Esophagus muscularis mucosa (tissue), 4 donors: ENCODE results near the gene MAB21L2. TPM values are rescaled to one million over a fixed set of nuclear protein-coding genes. Genes with fewer than 3 reads are reported as not detected.
"Not testable (repeated sequence)": the region's sequence is repeated elsewhere in the genome, so short reads cannot be mapped to it uniquely, and the experiment has no call there.

Source experiments
- DNase-seq: peaks from one replicate; pipeline ENCODE4 v3.0.0-alpha.2; 2017; ENCODE audit errors: extremely low spot score
- H3K27ac ChIP-seq, 4 donors: fragments of 200-600 bp; sonication (generic); replicated peaks in 1 of 4; 1 replicate in 3 of 4; 2 replicates in 1 of 4; pipeline ENCODE4 v1.5.1; 2016 to 2019; ENCODE audit warnings: mild to moderate bottlenecking in 1 of 4
- H3K27me3 ChIP-seq, 4 donors: fragments of 200-600 bp; sonication (generic); one replicate each; pipeline versions ENCODE4 v1.5.1 to v1.6.0; 2016 to 2019
- H3K36me3 ChIP-seq, 4 donors: fragments of 200-600 bp; sonication (generic); one replicate each; pipeline ENCODE4 v1.5.1; 2016 to 2019
- H3K4me1 ChIP-seq, 4 donors: fragments of 200-600 bp; sonication (generic); one replicate each; pipeline ENCODE4 v1.5.1; 2016 to 2019
- H3K4me3 ChIP-seq, 4 donors: fragments of 200-600 bp; sonication (generic); 1 replicate in 2 of 4; 2 replicates in 2 of 4; pipeline ENCODE4 v1.5.1; 2016 to 2019; ENCODE audit warnings: mild to moderate bottlenecking in 4 of 4, moderate library complexity in 1 of 4
- H3K9me3 ChIP-seq, 4 donors: fragments of 200-600 bp; sonication (generic); 1 replicate in 3 of 4; 2 replicates in 1 of 4; pipeline ENCODE4 v1.5.1; 2016 to 2019
- EP300 ChIP-seq: sonication (generic); formaldehyde crosslinking; IDR thresholded peaks from one replicate; pipeline ENCODE4 v1.6.1; 2017; ENCODE audit warnings: antibody characterized with exemption
- POLR2A ChIP-seq: fragments of 450-650 bp; IDR thresholded peaks from one replicate; pipeline ENCODE4 v1.6.1; 2017; ENCODE audit warnings: antibody characterized with exemption, moderate library complexity, mild to moderate bottlenecking, low read depth
- POLR2AphosphoS5 ChIP-seq, 2 donors: sonication (generic); formaldehyde crosslinking; IDR thresholded peaks; one replicate each; pipeline ENCODE4 v1.6.1; 2017; ENCODE audit warnings: antibody characterized with exemption in 2 of 2
- WGBS: methylation state at CpG from one replicate; pipeline ENCODE4 v1.1.5; 2018; 5-methylcytosine and 5-hydroxymethylcytosine counted together
- intact Hi-C: fragments of 100-400 bp; cut with DNase I; formaldehyde crosslinking; loops from one replicate; pipeline ENCODE4 v1.15.1; 2023
- total RNA-seq, 4 donors: library from RNA; depleted of rRNA; stranded (reverse); fragments of >200 nt; gene quantifications; one replicate each; pipeline versions ENCODE4 v1.1.0 to v1.2.1, GENCODE V29; 2016
- TF ChIP-seq, protein P1 (sequence below), 3 experiments: fragments of 200-600 bp in 2 of 3; fragments of 450-650 bp in 1 of 3; sonication (generic) in 2 of 3; IDR thresholded peaks; one replicate each; pipeline ENCODE4 v1.5.1; 2017 to 2019; ENCODE audit warnings: antibody characterized with exemption in 3 of 3, mild to moderate bottlenecking in 2 of 3, moderate library complexity in 1 of 3

Gene MAB21L2
- 1 to 10 TPM in 1 of 4 donors, under 1 TPM in 2, not detected in 1; 0.32 to 1.7 (median 0.42) TPM for total RNA-seq

DNA sequence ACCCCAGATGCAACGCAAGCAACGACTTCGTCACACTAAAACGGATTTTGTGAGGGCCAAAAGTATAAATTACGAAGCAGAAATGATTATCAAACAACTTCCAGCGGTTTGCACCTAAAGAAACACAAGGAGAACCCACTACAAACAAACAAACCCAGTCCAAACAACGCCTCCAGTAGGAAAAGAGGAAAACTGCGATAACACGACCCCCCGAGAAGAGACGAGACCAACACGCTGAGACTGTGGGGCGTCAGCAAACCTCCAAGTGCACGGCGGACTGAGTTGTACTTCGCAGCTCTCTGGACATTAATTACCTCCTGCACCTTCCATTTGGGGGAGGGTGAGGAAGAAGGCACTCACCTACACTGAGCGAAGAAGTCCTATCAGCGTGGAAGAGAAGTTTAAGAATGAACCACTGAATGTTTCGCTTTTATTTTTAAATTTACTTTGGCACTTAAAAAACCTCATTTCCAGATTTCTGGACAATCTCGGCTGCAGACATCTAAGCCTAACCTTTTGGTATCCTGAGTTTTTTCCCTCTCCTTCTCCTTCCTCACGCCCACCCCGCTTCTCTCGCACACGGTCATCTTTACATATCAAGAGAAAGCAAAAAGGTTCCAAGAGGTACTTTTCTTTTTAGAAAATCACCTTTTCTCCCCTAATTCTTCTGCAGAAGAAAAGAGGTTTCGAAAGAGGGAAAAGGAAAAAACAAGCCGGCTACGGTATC, at the start of gene MAB21L2:
MAB21L2 (plus strand) TSS at position 6 of the 727 bp plus-strand sequence. CDS start 879 bp downstream, outside the sequence.
- peak within 1 kb of the TSS; percentile 43 to 51 (median 45) for H3K4me3 ChIP-seq
- no peak for DNase-seq
- 62% methylated on average over 27 of the region's 27 CpGs for WGBS
- H3K27ac ChIP-seq: no peak within 1 kb of the TSS
- H3K4me1 ChIP-seq: peaks cover 7 to 26% (median 17%) of the 10 kb centered on the region in 4 donors
- TF ChIP-seq, protein P1, sequence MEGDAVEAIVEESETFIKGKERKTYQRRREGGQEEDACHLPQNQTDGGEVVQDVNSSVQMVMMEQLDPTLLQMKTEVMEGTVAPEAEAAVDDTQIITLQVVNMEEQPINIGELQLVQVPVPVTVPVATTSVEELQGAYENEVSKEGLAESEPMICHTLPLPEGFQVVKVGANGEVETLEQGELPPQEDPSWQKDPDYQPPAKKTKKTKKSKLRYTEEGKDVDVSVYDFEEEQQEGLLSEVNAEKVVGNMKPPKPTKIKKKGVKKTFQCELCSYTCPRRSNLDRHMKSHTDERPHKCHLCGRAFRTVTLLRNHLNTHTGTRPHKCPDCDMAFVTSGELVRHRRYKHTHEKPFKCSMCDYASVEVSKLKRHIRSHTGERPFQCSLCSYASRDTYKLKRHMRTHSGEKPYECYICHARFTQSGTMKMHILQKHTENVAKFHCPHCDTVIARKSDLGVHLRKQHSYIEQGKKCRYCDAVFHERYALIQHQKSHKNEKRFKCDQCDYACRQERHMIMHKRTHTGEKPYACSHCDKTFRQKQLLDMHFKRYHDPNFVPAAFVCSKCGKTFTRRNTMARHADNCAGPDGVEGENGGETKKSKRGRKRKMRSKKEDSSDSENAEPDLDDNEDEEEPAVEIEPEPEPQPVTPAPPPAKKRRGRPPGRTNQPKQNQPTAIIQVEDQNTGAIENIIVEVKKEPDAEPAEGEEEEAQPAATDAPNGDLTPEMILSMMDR (IDR thresholded peaks at IDR 0.05): no peak
- TF ChIP-seq EP300 (no peak), POLR2AphosphoS5 (IDR thresholded peaks at IDR 0.05) (no peak), POLR2A (no peak)
- peaks cover 0 to 30% (median 11%) of the 10 kb centered on the region in 4 donors for H3K27me3 ChIP-seq
- no peaks in the 10 kb centered on the region for H3K36me3 ChIP-seq
- intact Hi-C loops: no loop called here
- no peaks in the 10 kb centered on the region for H3K9me3 ChIP-seq

DNA sequence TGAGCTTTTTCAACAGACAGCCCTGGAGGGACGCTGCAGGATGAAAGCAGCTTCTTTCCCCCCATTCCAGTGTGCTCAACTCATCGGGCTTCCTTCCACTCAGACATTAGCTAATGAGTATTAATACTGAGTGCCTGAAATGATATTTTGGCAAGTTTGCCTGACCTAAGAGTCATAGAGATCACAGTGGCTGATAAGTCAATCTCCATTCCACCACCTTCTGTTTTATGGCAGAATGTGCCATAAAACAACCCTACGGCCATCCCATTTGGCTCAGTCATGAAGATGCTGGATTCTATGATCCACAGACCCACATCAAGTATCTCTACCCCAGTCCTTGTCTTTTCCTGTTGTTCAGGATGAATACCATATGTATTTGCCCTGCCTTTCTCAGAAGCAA, 48.3 kb upstream of the MAB21L2 start:
- intact Hi-C loops: no loop called here
- WGBS: 96% methylated on average over 3 of the region's 3 CpGs

DNA sequence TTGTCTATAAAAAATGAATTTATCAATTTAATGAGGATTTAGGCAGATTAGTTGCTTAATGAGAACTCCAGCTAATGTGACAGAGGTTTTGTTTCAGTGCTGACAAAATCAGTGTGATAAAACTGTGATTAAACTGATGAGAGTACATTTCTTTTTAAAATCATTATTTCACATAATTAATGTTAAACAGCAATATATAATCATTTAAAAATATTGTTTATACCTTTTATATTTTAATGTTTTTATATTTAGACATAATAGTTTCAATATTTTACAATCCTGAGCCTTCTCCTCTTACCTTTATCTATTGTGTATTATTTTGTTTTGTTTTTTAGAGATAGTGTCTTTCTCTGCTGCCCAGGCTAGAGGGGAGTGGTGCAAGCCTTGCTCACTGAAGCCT, 47.1 kb upstream of the MAB21L2 start:
- no peaks in the 10 kb centered on the region for H3K36me3 ChIP-seq
- intact Hi-C loops: no loop called here
- TF ChIP-seq, protein P1 (IDR thresholded peaks at IDR 0.05): no peak
- TF ChIP-seq POLR2AphosphoS5 (IDR thresholded peaks at IDR 0.05) (no peak), POLR2A (no peak), EP300 (no peak)
- H3K9me3 ChIP-seq: no peaks in the 10 kb centered on the region
- H3K4me1 ChIP-seq: no peaks in the 10 kb centered on the region
- no peak overlapping the region for H3K4me3 ChIP-seq
- no peaks in the 10 kb centered on the region for H3K27me3 ChIP-seq
- H3K27ac ChIP-seq: no peak overlapping the region
- DNase-seq: no peak

More for the DNA sequence above, 48.3 kb upstream of the MAB21L2 start:
- H3K9me3 ChIP-seq: no peaks in the 10 kb centered on the region
- no peaks in the 10 kb centered on the region for H3K27me3 ChIP-seq
- H3K4me3 ChIP-seq: no peak overlapping the region
- no peak for TF ChIP-seq POLR2AphosphoS5 (IDR thresholded peaks at IDR 0.05)
- TF ChIP-seq EP300: no peak
- TF ChIP-seq, protein P1 (IDR thresholded peaks at IDR 0.05): no peak
- TF ChIP-seq POLR2A: no peak
- H3K27ac ChIP-seq: no peak overlapping the region
- no peak for DNase-seq
- no peaks in the 10 kb centered on the region for H3K36me3 ChIP-seq
- no peaks in the 10 kb centered on the region for H3K4me1 ChIP-seq

DNA sequence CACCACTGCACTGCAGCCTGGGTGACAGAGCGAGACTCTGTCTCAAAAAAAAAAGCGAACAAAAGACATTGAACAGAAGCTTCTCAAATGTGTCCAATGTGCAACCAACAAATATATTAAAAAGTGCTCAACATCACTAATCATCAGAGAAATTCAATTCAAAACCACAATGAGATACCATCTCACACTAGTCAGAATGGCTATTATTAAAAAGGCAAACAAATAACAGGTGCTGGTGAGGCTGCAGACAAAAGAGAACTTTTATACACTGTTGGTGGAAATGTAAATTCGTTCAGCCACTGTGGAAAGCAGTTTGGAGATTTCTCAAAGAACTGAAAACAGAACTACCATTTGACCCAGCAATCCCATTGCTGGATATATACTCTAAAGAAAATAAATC, 44.0 kb upstream of the MAB21L2 start:
- DNase-seq, H3K27me3 ChIP-seq, H3K4me1 ChIP-seq, H3K36me3 ChIP-seq, H3K4me3 ChIP-seq, intact Hi-C loops, H3K27ac ChIP-seq, H3K9me3 ChIP-seq: not testable (repeated sequence)
- 96% methylated on average over 3 of the region's 3 CpGs for WGBS

DNA sequence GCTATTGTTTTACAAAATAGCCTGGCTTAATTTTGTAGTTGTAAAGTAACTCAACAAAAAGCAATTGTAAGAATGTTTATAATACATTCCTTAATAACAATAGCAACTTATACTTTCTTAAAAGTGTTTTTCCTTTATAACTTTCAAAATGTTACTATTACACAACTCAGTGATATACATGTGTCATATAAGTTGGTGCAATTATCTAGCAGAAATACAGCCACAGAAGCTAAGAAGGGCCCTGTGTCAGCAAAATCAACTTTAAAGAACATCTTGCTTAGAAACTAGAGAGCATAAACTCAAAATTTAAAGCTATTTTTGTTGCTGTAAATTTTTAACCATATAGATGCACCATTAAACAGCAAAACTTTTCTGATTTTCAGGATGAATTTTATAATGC, 41.4 kb upstream of the MAB21L2 start:
- H3K36me3 ChIP-seq: no peaks in the 10 kb centered on the region
- no peaks in the 10 kb centered on the region for H3K4me1 ChIP-seq
- TF ChIP-seq POLR2AphosphoS5 (IDR thresholded peaks at IDR 0.05) (no peak), POLR2A (no peak), EP300 (no peak)
- TF ChIP-seq, protein P1 (IDR thresholded peaks at IDR 0.05): no peak
- H3K9me3 ChIP-seq: no peaks in the 10 kb centered on the region
- H3K27me3 ChIP-seq: no peaks in the 10 kb centered on the region
- no peak overlapping the region for H3K27ac ChIP-seq
- intact Hi-C loops: no loop called here
- H3K4me3 ChIP-seq: no peak overlapping the region
- no peak for DNase-seq
